ENCODE measurements around the gene KLF2.
"Not testable (repeated sequence)": the region's sequence is repeated elsewhere in the genome, so short reads cannot be mapped to it uniquely, and the experiment has no call there.

KLF2 gene

DNA sequence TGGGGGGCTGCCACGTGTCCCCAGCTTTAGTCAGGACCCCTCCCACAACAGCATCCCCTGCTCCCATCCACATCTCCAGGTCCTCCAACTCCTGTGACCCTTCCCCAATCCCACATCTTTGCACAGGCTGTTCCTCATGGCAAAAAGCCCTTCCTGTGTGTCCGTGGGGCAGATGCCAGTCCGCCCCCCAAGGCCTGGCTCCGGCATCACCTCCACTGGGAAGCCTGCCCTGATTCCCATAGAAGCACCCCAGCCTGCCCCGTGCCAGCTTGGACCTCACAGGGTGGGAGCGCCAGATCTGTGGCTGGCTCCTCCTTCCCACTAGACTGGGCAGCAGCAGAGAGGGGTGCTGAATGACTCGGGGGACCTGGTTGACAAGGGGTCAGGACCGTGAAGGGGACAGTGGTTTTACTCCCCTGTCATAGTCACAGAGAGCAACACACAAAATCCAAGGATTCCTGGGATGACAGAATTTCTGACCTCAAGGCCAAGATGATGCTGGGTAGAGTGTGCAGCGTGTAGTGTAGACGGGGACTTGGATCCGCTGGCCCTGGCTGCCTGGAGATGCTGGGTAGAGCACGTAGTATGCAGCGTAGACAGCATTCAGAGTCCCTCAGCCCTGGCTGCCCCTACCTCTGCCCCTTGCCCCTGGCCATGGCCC lies 13.3 kb downstream of the KLF2 start:
- Mint-ChIP-seq H3K4me3 (peak overlapping the region; percentile 79), H3K27ac (peak overlapping the region; percentile 31), H3K27me3 (ENCODE audit: low read depth) (peaks cover 3% of the 10 kb centered on the region), H3K4me1 (ENCODE audit: low read depth) (peaks cover 59% of the 10 kb centered on the region), H3K9me3 (peaks cover 4% of the 10 kb centered on the region), H3K36me3 (ENCODE audit: low read depth) (peaks cover 4% of the 10 kb centered on the region)
- no peak for DNase-seq (ENCODE audit: low spot score)

DNA sequence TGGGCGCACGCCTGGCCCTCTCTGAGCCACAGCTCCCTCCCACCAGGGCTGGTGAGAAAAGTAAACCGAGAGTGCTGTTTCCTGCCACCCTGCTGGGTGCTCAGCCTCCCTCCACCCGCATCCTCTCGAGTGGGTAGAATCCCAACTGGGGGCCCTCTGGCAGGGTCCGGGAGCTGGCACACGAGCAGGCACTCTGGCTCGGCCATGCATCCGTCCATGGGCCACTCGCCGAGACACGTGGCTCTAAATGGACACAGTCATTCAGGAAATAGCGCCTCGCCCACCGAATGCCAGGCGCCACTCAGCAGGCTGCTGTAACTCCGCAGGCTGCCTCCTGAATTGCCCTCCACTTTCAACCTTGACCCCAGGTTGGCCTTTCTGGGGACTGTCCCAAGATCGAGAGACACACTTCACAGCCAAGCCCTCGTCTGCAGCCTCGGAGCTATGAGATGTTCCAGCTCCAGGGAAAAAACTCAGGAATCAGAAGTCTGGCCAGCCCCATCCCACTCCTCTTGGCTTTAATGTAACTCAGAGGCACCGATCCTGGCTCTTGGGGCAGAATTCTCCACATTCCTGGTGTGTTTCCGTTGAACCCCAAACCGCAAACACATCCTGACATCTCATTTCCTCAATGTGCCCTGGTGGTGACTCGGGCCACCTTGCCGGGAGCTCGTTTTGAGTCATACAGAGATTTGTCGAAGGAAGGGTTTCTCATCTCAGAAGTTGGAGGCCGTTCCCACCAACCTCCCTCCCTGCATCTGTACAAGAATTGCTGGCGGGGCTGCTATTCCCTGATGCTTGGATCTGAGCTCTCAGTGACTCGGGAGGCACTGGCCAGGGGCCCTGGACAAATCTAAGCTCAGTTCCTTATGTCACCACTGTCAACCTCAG lies 14.1 kb downstream of the KLF2 start:
- DNase-seq (ENCODE audit: low spot score): peak; percentile 80
- Mint-ChIP-seq H3K27ac (peak overlapping the region; percentile 87), H3K4me3 (peak overlapping the region; percentile 79), H3K36me3 (ENCODE audit: low read depth) (peaks cover 7% of the 10 kb centered on the region), H3K4me1 (ENCODE audit: low read depth) (peaks cover 63% of the 10 kb centered on the region), H3K9me3 (peaks cover 4% of the 10 kb centered on the region), H3K27me3 (ENCODE audit: low read depth) (peaks cover 5% of the 10 kb centered on the region)

- Mint-ChIP-seq H3K4me1 (ENCODE audit: low read depth) (peaks cover 59% of the 10 kb centered on the region), H3K27me3 (ENCODE audit: low read depth) (peaks cover 5% of the 10 kb centered on the region), H3K36me3 (ENCODE audit: low read depth) (peaks cover 7% of the 10 kb centered on the region), H3K27ac (peak overlapping the region; percentile 87), H3K9me3 (peaks cover 4% of the 10 kb centered on the region), H3K4me3 (peak overlapping the region; percentile 79)
- no peak for DNase-seq (ENCODE audit: low spot score)
These were observed 14.7 kb downstream of the KLF2 start for GRCh38 chr19:16339361-16339725.

GRCh38 chr19:16340092-16340491 lies 15.5 kb downstream of the KLF2 start:
- H3K9me3 Mint-ChIP-seq: peaks cover 4% of the 10 kb centered on the region
- H3K27ac Mint-ChIP-seq: peak overlapping the region; percentile 70
- no peak for DNase-seq (ENCODE audit: low spot score)
- peaks cover 57% of the 10 kb centered on the region for H3K4me1 Mint-ChIP-seq (ENCODE audit: low read depth)
- H3K4me3 Mint-ChIP-seq: peak overlapping the region; percentile 40
- peaks cover 5% of the 10 kb centered on the region for H3K27me3 Mint-ChIP-seq (ENCODE audit: low read depth)
- peaks cover 7% of the 10 kb centered on the region for H3K36me3 Mint-ChIP-seq (ENCODE audit: low read depth)

DNA sequence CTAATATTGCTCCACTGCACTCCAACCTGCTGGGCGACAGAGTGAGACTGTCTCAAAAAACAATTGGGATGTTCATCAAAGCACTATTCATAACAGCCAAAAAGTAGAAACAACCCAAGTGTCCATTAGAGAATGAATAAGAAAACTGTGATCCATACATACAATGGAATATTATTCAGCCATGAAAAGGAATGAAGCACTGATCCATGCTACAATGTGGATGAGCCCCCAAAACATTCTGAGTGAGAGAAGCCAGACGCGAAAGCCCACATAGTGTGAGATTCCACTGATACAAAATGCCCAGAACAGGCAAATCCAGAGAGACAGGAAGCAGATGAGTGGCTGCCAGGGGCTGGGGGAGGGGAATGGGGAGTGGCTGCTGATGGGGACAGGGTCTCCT lies 16.0 kb downstream of the KLF2 start:
- H3K4me3 Mint-ChIP-seq: peak overlapping the region; percentile 46
- H3K27ac Mint-ChIP-seq: no peak overlapping the region
- H3K4me1 Mint-ChIP-seq (ENCODE audit: low read depth): peaks cover 60% of the 10 kb centered on the region
- no peak for DNase-seq (ENCODE audit: low spot score)
- H3K36me3 Mint-ChIP-seq (ENCODE audit: low read depth): peaks cover 7% of the 10 kb centered on the region
- H3K27me3 Mint-ChIP-seq (ENCODE audit: low read depth): peaks cover 7% of the 10 kb centered on the region
- peaks cover 4% of the 10 kb centered on the region for H3K9me3 Mint-ChIP-seq

DNA sequence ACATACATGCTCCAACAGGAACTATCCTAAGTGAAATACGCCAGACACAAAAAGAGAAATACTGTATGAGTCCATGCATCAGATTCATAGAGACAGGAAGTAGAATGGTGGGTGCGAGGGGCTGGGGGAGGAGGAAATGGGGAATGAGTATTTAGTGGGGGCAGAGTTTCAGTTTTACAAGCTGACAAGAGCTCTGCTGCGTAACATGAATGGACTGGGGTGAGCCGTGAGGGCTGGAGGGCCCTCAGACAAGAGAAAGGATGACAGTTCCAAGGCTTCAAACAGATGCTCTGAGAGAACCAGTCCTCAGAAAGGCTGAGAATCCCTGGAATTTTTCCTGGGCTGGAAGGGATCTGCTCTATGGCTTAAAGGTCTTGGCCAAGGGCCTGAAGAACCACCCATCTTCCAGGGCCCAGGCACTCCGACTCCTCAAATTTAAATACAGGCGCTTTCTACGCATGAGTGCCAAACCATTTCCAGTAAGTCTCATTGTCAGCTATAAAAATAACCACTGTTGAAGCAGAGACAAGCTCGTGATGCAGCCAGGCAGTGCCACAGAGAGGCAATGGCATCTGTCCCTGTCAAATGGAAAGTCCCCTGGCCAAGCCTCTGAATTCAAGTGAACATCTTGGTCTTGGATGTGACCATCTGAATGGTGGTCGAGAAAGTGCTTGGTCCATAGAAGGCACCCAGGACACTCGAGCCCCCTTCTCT lies 17.5 kb downstream of the KLF2 start:
- peaks cover 4% of the 10 kb centered on the region for H3K27me3 Mint-ChIP-seq (ENCODE audit: low read depth)
- H3K4me3 Mint-ChIP-seq: peak overlapping the region; percentile 70
- DNase-seq (ENCODE audit: low spot score): peak; percentile 70
- peaks cover 8% of the 10 kb centered on the region for H3K36me3 Mint-ChIP-seq (ENCODE audit: low read depth)
- peak overlapping the region; percentile 90 for H3K27ac Mint-ChIP-seq
- H3K4me1 Mint-ChIP-seq (ENCODE audit: low read depth): peaks cover 54% of the 10 kb centered on the region
- H3K9me3 Mint-ChIP-seq: peaks cover 4% of the 10 kb centered on the region

DNA sequence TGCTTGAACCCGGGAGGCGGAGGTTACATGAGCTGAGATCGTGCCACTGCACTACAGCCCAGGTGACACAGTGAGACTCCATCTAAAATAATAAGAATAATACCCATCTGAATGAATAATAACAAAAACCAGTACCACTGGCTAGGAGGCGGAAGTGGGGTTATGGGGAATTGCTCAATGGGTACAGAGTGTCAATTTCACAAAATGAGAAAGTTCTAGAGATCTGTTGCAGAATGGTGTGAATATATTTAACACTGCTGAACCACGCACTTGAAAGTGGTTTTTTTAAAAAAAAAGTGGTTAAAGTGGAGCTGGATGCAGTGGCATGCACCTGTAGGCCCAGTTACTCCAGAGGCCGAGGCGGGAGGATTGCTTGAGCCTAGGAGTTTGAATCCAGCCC lies 18.5 kb downstream of the KLF2 start:
- Mint-ChIP-seq H3K4me3 (no peak overlapping the region), H3K36me3 (ENCODE audit: low read depth) (peaks cover 12% of the 10 kb centered on the region), H3K27me3 (ENCODE audit: low read depth) (peaks cover 9% of the 10 kb centered on the region), H3K9me3 (peaks cover 4% of the 10 kb centered on the region), H3K4me1 (ENCODE audit: low read depth) (peaks cover 45% of the 10 kb centered on the region), H3K27ac (no peak overlapping the region)
- DNase-seq (ENCODE audit: low spot score): no peak

GRCh38 chr19:16345457-16345856 lies 20.8 kb downstream of the KLF2 start:
- Mint-ChIP-seq H3K36me3 (ENCODE audit: low read depth) (peaks cover 16% of the 10 kb centered on the region), H3K27me3 (ENCODE audit: low read depth) (peaks cover 14% of the 10 kb centered on the region), H3K4me1 (ENCODE audit: low read depth) (peaks cover 36% of the 10 kb centered on the region), H3K27ac (peak overlapping the region; percentile 49), H3K9me3 (peaks cover 4% of the 10 kb centered on the region), H3K4me3 (no peak overlapping the region)
- DNase-seq (ENCODE audit: low spot score): no peak

GRCh38 chr19:16347099-16347498 lies 22.5 kb downstream of the KLF2 start:
- Mint-ChIP-seq H3K27me3 (ENCODE audit: low read depth) (peaks cover 14% of the 10 kb centered on the region), H3K4me1 (ENCODE audit: low read depth) (peaks cover 35% of the 10 kb centered on the region), H3K36me3 (ENCODE audit: low read depth) (peaks cover 14% of the 10 kb centered on the region)
- not testable (repeated sequence) for H3K27ac Mint-ChIP-seq; DNase-seq (ENCODE audit: low spot score); H3K4me3 Mint-ChIP-seq; H3K9me3 Mint-ChIP-seq

GRCh38 chr19:16347706-16348105 lies 23.1 kb downstream of the KLF2 start:
- H3K27me3 Mint-ChIP-seq (ENCODE audit: low read depth): peaks cover 14% of the 10 kb centered on the region
- H3K36me3 Mint-ChIP-seq (ENCODE audit: low read depth): peaks cover 16% of the 10 kb centered on the region
- no peak overlapping the region for H3K27ac Mint-ChIP-seq
- no peak for DNase-seq (ENCODE audit: low spot score)
- H3K4me1 Mint-ChIP-seq (ENCODE audit: low read depth): peaks cover 32% of the 10 kb centered on the region
- no peaks in the 10 kb centered on the region for H3K9me3 Mint-ChIP-seq
- H3K4me3 Mint-ChIP-seq: no peak overlapping the region

DNA sequence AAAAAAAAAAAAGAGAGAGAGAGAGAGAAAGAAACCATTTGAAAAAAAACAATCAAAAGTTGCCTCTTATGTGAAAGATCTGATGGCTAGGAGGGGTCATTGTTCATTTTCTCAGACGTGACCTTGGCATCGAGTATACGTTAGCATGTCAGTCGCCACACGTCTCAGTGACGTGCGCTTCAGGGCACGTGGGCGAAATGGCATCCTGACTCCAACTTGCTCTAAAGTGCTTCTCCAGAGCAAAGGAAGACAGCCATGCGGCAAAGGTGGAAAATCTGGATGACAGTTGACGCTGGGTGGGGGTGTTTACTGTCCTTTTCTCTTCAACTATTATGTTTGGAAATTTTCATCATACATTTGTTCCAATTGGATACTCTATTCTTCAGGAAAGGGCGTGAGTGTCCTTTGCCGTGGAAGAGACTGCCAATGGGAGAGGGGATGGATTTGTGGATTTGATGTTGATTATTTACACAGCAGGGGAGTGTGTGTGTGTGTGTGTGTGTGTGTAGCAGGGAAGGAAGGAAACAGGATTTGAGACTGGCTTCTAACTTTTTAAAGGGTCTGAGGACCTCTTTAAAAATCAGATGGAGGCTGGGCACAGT lies 25.0 kb downstream of the KLF2 start:
- peaks cover 32% of the 10 kb centered on the region for H3K4me1 Mint-ChIP-seq (ENCODE audit: low read depth)
- peak overlapping the region; percentile 76 for H3K27ac Mint-ChIP-seq

GRCh38 chr19:16351133-16351809 lies 26.6 kb downstream of the KLF2 start:
- peak overlapping the region; percentile 70 for H3K27ac Mint-ChIP-seq
- H3K4me3 Mint-ChIP-seq: peak overlapping the region; percentile 51
- H3K27me3 Mint-ChIP-seq (ENCODE audit: low read depth): peaks cover 10% of the 10 kb centered on the region
- H3K9me3 Mint-ChIP-seq: no peaks in the 10 kb centered on the region
- peaks cover 34% of the 10 kb centered on the region for H3K4me1 Mint-ChIP-seq (ENCODE audit: low read depth)
- peaks cover 22% of the 10 kb centered on the region for H3K36me3 Mint-ChIP-seq (ENCODE audit: low read depth)
- no peak for DNase-seq (ENCODE audit: low spot score)

More for the DNA sequence above, 25.0 kb downstream of the KLF2 start:
- peaks cover 12% of the 10 kb centered on the region for H3K27me3 Mint-ChIP-seq (ENCODE audit: low read depth)
- H3K4me3 Mint-ChIP-seq: peak overlapping the region; percentile 58
- DNase-seq (ENCODE audit: low spot score): no peak
- no peaks in the 10 kb centered on the region for H3K9me3 Mint-ChIP-seq
- H3K36me3 Mint-ChIP-seq (ENCODE audit: low read depth): peaks cover 21% of the 10 kb centered on the region
